Large intestine (tissue), 1 donor: ENCODE results near the gene WBP11. TPM values are rescaled to one million over a fixed set of nuclear protein-coding genes. Genes with fewer than 3 reads are reported as not detected.

Experiments
- polyA plus RNA-seq: library from polyadenylated mRNA; unstranded; fragments of 120-200 nt; gene quantifications from one replicate; pipeline ENCODE4 v1.2.1, GENCODE V29; 2013

The WBP11 gene
- polyA plus RNA-seq, 1 donor = 45.6 TPM

Other genes with a start within 250 kb of the WBP11 start
- gene PLBD1, start 235.6 kb downstream of the WBP11 start, polyA plus RNA-seq = 37.9 TPM
- 126 TPM for gene GUCY2C, start 106.9 kb downstream of the WBP11 start, polyA plus RNA-seq
- gene C12orf60, start 192 bp upstream of the WBP11 start, polyA plus RNA-seq = 1.8 TPM
- gene SMCO3, start 10.7 kb upstream of the WBP11 start, polyA plus RNA-seq = 0.30 TPM
- gene ART4, start 40.0 kb upstream of the WBP11 start, polyA plus RNA-seq = 6.3 TPM
- gene MGP, start 82.4 kb upstream of the WBP11 start, polyA plus RNA-seq = 152 TPM
- 33.3 TPM for gene ERP27, start 135.1 kb upstream of the WBP11 start, polyA plus RNA-seq
- gene ARHGDIB, start 158.1 kb upstream of the WBP11 start, polyA plus RNA-seq = 53.2 TPM
- not detected for gene PDE6H, start 169.6 kb upstream of the WBP11 start, polyA plus RNA-seq